GM23248 (cell line): ENCODE measurements around the gene GLT1D1.

Experiments used
- EZH2 ChIP-seq: fragments of 200-600 bp; sonication (generic); IDR thresholded peaks from 2 replicates; pipeline ENCODE4 v1.6.1; 2018; ENCODE audit warnings: antibody characterized with exemption, mild to moderate bottlenecking; ENCODE audit not compliant: insufficient read depth, poor library complexity, severe bottlenecking
- EZH2phosphoT487 ChIP-seq: fragments of 200-600 bp; sonication (generic); IDR thresholded peaks from 2 replicates; pipeline ENCODE4 v1.6.1; 2018; ENCODE audit warnings: antibody characterized with exemption, moderate library complexity, mild to moderate bottlenecking, low read depth; ENCODE audit not compliant: insufficient read depth

DNA sequence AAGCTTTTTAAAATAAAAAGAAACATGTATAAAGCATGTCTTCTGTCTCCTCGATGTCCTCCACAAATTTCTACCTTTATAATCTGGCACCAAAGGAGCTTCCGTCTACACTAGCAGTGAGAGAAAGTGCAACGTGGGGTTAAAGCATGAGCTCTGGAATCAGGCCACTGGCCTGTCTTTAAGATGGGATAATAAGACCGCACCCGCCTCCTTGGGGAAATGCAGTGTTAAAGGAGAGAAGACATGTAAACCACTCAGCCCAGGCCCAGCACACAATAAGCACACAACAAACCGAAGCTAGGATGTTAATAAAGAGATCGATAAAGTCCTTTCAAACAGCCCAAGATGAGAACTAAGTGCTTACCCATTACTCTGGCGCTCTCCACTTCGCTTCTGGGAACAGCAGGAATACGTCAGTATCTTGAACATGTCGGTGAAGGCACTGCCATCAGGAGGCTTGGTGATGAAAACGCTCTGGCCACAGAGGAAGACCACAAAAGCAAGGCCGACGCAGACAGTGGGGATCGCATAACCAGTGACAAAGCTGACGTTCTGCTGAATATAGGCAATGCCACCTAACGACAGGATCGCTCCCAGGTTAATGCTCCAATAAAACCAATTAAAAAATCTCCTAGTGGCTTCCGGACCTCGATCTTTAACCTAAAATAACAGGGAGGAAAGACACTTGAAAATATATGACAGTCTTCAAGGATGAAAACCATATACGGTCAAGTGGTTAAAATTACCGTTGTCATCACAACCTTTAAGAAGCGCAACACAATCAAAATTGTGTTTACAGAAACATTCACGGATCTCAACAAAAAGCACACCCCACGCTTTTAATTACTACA, 38.6 kb upstream of the GLT1D1 start:
- TF ChIP-seq EZH2phosphoT487 (no peak), EZH2 (no peak)
